Measurements from ENCODE around the gene SLC4A1.

The SLC4A1 gene

GRCh38 chr17:44213403-44214229 lies 54.3 kb downstream of the SLC4A1 start:
- TF ChIP-seq, protein P1, sequence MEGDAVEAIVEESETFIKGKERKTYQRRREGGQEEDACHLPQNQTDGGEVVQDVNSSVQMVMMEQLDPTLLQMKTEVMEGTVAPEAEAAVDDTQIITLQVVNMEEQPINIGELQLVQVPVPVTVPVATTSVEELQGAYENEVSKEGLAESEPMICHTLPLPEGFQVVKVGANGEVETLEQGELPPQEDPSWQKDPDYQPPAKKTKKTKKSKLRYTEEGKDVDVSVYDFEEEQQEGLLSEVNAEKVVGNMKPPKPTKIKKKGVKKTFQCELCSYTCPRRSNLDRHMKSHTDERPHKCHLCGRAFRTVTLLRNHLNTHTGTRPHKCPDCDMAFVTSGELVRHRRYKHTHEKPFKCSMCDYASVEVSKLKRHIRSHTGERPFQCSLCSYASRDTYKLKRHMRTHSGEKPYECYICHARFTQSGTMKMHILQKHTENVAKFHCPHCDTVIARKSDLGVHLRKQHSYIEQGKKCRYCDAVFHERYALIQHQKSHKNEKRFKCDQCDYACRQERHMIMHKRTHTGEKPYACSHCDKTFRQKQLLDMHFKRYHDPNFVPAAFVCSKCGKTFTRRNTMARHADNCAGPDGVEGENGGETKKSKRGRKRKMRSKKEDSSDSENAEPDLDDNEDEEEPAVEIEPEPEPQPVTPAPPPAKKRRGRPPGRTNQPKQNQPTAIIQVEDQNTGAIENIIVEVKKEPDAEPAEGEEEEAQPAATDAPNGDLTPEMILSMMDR (conservative IDR thresholded peaks at IDR 0.05; ENCODE audit: control insufficient read depth, insufficient read depth, low read depth, low read length), result no peak
- no peak overlapping the region for H3K4me3 ChIP-seq (ENCODE audit: control insufficient read depth, low read depth, low read length)
- DNase-seq (ENCODE audit: low read depth), result no peak

GRCh38 chr17:44212507-44213402 lies 55.2 kb downstream of the SLC4A1 start:
- H3K4me3 ChIP-seq (ENCODE audit: control insufficient read depth, low read depth, low read length), result no peak overlapping the region
- DNase-seq (ENCODE audit: low read depth), result no peak
- TF ChIP-seq, protein P1 (conservative IDR thresholded peaks at IDR 0.05; ENCODE audit: control insufficient read depth, insufficient read depth, low read depth, low read length), result no peak

- no peak overlapping the region for H3K4me3 ChIP-seq (ENCODE audit: control insufficient read depth, low read depth, low read length)
- TF ChIP-seq, protein P1 (conservative IDR thresholded peaks at IDR 0.05; ENCODE audit: control insufficient read depth, insufficient read depth, low read depth, low read length), result no peak
- no peak for DNase-seq (ENCODE audit: low read depth)
Observed at GRCh38 chr17:44211281-44212265, 56.4 kb downstream of the SLC4A1 start.

DNA sequence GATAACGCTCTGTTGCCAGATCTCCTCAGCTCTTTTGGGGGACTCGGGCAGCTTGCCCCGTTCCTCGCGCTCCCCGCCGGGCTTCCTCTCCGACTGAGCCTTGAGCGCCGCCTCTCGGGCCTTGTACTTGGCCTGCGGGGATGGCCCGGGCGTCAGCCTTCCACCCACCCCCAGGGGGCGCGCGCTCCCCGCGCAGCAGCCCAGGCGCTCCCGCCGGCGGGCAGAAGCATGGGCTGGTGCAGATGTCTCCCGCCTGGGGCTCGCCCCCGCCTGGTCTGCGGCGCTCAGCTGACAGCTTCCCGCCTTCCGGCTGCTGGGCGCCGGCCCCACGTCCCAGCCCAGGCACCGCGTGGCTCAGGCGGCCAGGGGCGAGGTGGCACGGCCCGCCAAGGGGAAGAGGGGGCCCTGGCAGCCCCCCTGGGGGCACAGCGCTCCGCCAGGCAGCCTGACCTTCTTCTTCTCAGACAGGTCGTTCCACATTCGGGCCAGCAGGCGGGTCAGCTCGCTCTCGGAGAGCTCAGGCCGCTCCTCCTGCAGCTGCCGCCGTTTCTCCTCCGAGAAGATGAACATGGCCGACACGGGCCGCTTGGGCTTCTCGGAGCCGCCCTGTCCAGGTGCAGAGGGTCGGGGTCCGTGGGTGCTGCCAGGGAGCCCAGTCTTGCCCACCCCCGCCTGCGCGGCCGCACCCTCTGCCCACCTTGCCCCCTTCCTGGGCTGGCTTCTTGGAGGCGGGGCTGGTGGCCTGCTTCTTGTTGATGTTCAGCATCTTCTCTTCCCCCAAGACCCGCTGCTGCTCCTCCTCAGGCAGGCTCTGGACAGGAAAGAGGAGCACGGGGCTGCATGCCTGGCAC lies 57.4 kb downstream of the SLC4A1 start:
- peak; percentile 85 for DNase-seq (ENCODE audit: low read depth)
- TF ChIP-seq, protein P1 (conservative IDR thresholded peaks at IDR 0.05; ENCODE audit: control insufficient read depth, insufficient read depth, low read depth, low read length), result peak; percentile 71
- no peak overlapping the region for H3K4me3 ChIP-seq (ENCODE audit: control insufficient read depth, low read depth, low read length)

DNA sequence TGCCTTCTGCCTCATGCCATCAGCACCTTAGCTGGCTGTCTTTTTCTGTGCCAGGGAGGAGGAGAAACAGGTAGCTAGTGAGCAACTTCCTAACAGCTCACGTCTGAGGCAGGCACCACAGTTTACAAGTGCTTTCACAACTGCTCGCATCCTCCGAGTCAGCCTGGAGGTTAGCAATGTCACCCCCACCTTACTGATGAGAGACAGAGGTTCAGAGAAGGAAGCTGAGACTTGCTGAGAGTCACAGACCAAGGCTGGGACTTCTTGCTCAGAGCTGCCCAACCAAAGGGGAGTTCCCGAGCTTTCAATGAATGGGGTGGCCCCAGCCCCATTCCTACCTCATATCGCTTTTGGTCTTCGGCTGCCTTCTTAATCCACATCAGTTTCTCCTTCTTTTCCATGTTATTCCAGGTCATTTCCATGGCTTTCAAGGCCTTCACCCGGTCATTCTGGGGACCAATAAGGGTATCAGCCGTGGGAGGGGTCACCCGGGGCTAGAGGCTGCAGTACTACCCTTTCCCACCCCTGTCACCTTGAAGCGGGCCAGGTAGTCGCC lies 58.1 kb downstream of the SLC4A1 start:
- TF ChIP-seq, protein P1 (conservative IDR thresholded peaks at IDR 0.05; ENCODE audit: control insufficient read depth, insufficient read depth, low read depth, low read length), result no peak
- H3K4me3 ChIP-seq (ENCODE audit: control insufficient read depth, low read depth, low read length), result no peak overlapping the region

More for the DNA sequence above, 58.1 kb downstream of the SLC4A1 start:
- DNase-seq (ENCODE audit: low read depth), result no peak

All from fibroblast of mammary gland (primary cell).